DLD1 (cell line): ENCODE measurements around the gene ACYP2.
"Not testable (repeated sequence)": the region's sequence is repeated elsewhere in the genome, so short reads cannot be mapped to it uniquely, and the experiment has no call there.

Experiments
- in situ Hi-C: cut with HindIII; loops from 2 replicates; pipeline ENCODE4 v1.10.0; 2017; ENCODE audit warnings: low sequenced_read_pairs

ACYP2 gene

DNA sequence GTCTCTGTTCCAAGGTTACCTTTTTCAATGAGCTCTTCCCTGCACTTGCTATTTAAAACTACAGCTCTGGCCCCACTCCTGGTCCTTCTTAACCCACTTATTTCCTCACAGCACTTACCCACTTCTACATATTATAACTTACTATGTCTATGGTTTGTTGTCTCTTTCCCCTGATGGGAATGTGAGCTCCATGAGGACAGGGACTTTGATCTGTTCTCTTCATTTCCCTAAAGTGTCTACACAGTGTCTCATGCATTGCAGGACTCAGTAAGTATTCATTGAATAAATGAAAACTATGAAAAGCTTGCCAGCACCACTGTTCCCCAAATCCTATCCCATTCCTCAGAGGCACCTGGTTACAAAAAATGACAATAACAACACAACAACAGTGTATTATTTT is 18.3 kb upstream of the ACYP2 start:
- in situ Hi-C loops: no loop called here

DNA sequence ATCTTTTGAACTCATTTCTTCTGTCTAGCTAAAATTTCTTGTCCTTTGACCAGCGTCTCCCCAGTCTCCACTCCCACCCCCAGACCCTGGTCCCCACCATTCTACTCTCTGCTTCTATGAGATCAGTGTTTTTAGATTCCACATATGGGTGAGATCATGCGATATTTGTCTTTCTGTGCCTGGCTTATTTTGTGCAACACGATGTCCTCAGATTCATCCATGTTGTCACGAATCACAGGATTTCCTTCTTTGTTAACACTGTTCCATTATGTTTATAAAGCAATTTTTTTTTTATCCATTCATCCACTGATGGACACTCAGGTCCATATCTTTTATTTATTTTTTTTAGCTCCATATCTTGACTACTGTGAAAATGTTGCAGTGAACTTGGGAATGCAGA is 16.0 kb upstream of the ACYP2 start:
- in situ Hi-C loops: no loop called here

DNA sequence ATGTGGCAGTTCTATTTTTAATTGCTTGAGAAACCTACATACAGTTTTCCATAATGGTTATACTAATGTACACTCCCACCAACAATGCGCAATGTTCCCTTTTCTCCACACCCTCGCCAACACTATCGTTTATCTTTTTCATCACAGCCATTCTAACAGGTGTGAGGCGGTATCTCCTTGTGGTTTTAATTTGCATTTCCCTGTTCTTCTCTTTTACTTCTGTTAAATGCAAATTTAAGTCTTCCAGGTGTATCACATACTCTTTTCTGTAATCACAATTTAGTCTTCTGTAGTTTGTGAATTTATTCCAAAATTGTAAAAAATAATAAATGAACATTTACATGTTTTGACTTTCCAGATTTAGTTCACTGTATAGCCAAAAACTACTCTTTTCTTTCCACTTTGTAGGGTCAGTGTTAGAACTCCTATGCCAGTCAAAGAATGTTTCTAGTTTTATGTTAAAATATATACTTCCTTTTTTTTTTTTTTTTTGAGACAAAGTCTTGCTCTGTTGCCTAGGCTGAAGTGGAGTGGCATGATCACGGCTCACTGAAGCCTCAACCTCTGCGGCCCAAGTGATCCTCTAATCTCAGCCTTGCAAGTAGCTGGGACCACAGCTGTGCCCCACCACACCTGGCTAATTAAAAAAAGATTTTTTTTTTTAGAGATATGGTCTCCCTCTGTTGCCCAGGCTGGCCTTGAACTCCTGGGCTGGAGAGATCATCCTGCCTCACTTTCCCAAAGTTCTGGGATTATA is 15.4 kb upstream of the ACYP2 start:
- in situ Hi-C loops: loop anchor here (10.0 kb wide), 1 partner anchor 725 kb away; no protein-coding TSS in a partner anchor

DNA sequence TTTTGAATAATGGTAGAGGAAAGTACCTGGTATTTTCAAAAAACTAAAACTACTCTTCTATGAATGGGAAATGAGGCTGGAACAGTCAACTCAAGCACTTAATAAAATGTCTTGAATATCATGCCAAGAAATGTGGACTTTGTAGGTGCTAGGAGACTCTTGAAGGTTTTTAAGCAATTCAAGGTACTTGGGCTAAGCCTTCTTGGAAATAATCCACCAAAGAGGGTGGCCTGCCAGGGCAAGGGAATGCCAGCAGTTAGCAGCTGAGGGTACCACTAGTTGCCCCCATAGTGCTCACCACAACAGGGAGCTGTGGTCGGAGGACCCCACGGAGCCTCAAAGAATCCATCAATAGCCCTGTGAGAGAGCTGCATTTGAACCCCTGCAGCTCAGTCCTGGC is 14.6 kb upstream of the ACYP2 start:
- in situ Hi-C loops: loop anchor here (10.0 kb wide), 1 partner anchor 724 kb away; no protein-coding TSS in a partner anchor

DNA sequence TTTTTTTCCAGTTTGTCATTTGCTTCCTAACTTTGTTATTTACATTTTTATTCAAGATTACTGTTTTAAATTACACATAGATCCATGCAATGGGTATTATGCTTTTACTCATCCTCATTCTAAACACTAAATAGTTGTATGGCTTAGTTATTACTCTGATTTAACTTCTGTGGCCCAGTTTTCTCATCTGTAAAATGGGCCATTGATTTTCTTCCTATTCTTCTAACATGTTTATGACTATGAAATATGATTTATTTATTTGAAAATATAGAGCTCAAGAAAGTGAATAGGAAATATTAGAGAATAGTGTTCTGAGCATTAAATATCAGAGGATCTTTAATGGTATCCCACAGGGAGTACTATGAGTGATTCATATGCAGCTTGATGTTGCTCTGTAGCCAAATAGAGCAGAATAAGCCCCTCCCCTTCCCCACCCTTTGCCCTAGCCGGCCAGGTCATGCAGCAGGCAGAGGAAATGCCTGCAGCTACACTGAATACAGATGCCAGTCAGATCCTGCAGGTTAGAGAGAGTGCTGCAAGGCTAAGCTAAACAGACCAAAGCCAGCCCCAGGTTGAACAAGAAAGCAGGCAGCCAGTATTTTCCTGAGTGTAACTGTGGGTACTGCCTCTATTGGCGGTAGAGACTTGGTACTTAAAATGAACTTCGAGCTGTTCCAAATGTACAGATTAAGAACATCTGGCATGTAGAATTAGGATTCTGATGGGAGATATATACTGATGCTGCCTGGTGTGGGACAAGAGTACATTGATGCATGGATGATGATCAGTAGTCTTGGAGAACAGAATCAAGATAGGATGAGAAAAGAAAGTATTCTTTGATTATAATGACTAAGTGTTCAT is 11.7 kb upstream of the ACYP2 start:
- in situ Hi-C loops: loop anchor here (10.0 kb wide), 1 partner anchor 721 kb away; no protein-coding TSS in a partner anchor

DNA sequence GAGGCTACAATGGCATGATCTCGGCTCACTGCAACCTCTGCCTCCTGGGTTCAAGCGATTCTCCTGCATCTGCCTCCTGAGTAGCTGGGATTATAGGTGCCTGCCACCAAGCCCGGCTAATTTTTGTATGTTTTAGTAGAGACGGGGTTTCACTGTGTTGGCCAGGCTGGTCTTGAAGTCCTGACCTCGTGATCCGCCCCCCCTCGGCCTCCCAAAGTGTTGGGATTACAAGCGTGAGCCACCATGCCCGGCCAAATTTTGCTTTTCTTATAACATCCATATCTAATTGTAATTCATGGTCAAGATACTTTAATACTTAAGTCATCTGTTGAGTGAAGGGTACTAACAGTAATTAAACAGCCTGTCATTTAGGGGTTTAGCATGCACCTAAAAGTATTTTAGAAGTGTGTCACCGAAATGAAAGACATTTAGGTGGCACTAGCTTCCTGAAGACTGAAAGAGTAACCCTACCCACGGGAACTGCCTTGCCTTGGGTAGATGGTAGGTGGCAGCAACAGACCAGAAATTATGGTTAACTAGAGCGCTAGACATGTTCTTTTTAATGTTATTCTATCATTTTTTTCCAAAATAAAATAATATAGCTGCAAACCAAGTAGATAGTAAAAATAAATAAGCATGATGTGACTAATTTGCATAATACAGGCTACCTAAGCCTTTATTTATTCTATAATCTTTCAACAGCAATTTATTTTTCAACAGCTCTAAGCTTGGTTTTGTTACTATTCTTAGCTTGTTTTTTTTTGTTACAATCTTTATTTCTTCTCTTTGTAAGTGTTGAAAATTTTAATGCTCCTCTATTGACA is 8.6 kb upstream of the ACYP2 start:
- in situ Hi-C loops: loop anchor here (10.0 kb wide), 1 partner anchor 718 kb away; no protein-coding TSS in a partner anchor

DNA sequence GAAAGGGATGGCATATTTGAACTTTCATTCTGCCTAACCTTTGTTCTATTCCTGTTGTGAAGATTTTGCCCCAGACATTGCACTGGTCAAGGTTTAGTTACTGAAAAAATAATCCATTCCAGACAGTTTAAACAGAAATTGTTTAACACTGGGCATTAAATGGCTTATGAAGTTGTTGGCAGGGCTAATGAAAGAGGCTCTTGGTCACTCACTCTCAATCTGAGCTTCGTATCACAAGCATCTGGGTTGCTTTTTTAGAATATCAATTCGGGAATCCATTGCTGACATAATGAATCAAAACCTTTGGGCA is 8.0 kb upstream of the ACYP2 start:
- in situ Hi-C loops: loop anchor here (10.0 kb wide), 1 partner anchor 717 kb away; no protein-coding TSS in a partner anchor

DNA sequence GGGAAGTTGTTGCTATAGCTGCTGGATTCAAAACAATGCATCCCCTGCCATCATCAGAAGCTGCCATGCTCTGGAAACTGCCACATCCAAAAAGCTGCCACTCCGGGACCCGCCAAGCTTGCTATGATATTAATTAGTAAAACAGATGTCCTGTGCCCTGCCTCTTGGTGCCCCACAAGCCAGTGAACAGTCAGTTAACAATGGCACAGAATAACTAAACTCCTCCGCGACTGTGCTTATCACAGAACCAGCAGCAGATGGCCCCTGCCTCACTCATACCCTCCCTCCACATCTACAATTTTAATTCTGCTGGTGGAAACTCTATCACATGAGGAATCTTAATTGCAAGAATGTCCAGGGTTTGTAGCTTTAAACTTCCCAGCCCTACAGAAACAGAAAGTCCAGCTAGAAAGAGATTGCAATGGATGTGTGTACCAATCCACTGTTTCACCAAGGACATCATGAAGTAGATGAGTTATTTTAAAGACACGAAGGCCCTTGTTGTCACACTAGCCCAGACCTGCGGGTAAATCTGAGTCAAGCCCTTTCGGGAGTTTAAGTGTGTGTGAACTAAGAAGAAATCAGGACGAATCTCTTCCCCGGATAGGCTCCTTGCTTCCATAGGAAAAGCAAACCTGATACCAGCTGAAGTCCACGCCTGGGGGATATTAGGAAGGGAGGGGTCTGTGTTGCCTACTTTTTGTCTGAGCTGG is 7.4 kb upstream of the ACYP2 start:
- in situ Hi-C loops: loop anchor here (10.0 kb wide), 1 partner anchor 717 kb away; no protein-coding TSS in a partner anchor

DNA sequence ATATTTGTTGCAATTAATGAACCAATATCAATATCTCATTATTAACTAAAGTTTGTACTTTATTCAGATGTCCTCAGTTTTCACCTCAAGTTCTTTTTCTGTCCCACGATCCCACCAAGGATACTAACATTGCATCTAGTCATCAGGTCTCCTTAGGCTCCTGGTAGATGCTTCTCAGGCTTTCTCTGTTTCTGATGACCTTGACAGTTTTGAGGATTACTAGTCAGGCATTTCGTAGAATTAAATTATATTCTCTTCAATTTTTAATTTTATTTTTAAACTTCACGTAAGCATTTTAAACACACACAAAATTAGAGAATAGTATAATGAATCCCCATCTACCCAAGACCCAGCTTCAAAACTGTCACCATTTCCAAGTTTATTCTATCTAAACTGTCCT is 5.6 kb upstream of the ACYP2 start:
- in situ Hi-C loops: loop anchor here (10.0 kb wide), 1 partner anchor 715 kb away; no protein-coding TSS in a partner anchor

DNA sequence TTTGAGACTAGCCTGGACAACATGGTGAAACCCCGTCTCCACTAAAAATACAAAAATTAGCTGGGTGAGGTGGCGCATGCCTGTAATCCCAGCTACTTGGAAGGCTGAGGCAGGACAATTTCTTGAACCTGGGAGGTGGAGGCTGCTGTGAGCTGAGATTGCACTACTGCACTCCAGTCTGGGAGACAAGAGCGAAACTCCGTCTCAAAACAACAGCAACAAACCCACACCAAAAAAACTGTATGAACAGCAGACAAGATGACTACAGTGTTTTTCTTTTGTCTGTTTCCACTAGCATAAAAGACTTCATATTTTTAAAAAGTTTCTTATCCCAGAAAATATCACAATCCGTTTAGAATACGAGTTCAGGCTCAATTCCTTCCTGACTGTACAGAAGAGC is 936 bp upstream of the ACYP2 start:
- in situ Hi-C loops: not testable (repeated sequence)

DNA sequence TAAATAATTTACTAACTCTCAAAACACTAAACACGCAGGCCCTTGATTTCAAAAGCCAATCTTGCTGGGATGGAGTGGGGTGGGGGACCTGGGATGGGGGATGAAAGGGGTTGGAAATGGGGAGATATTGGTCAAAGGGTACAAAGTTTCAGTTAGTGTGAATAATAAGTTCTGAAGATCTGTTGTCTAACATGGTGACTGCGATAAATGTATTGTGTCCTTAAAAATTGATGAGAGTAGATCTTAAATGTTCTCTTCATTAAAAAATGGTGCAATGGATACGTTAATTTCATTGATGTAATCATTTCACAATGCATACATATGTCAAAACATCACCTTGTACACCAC is 505 bp upstream of the ACYP2 start:
- in situ Hi-C loops: no loop called here

DNA sequence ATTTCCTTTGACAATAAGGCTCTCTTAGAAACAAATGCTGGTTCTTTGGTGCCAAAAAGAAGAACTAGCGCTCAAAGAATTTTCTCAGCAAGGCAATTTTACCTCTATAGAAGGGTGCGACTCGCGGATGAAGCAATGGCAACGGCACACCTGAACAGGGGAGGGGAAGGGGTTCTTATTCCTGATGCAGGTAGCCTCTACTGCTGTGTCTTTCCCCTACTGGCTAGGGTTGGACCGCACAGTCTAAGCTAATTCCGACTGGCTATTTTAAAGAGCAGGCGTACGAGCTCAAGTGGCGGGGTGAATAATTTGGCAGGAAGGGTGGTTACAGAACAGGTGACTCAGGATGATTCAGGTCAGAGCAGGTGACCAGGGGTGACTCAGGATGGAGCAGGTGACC is 1.2 kb downstream of the ACYP2 start:
- in situ Hi-C loops: not testable (repeated sequence)

DNA sequence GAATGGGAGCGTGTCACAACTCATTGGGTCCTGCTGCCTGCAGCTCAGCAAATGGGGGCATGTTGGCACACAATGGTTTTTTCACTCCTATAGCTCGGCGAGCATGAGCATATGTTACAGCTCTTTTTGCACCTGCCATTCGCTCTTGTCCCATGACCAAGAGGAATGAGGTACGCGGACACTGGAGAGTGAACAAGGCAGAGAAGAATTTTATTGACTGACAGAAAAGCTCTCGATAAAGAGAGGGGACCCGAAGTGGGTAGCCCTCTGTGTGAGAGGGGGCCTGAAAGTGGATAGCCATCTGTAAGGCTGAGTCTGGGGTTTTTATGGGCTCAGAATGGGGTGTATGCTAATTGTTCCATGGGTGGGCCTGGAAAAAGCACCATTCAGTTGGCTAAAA is 5.5 kb downstream of the ACYP2 start:
- in situ Hi-C loops: no loop called here

DNA sequence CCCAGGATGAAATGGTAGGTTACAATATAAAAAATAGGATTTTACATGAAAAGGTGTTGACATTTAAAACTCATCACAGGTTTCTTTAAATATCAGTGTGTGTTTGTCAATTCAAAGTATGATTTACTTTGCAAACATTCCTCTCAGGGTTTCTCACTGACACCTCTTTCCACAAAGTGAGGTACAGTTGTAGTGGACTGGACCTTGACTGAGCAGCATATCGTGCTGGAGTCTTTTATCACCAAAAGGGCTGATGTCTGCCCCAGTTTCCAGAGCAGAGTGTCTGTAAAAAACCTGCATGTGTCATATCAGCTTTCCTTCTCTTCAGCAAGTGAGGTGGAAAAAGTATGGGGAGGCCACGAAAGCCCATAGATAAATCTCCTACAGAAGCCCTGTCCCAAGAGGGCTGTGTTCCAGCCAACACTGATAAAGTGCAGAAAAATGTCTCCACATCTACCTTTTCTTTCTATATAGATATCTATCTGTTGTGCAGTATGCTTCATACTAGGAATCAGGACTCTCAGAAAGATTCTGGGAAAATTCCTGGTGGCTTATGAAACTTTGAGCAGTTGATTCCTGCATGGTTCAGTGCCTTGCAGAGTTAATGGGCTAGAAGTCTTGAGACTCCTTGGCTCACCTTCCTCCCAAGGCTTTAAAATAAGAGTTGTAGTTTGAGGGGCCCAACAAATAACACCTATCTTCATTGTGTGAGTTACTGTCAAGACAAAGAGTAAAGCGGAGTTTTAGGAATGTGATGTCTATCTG is 6.9 kb downstream of the ACYP2 start:
- in situ Hi-C loops: no loop called here

DNA sequence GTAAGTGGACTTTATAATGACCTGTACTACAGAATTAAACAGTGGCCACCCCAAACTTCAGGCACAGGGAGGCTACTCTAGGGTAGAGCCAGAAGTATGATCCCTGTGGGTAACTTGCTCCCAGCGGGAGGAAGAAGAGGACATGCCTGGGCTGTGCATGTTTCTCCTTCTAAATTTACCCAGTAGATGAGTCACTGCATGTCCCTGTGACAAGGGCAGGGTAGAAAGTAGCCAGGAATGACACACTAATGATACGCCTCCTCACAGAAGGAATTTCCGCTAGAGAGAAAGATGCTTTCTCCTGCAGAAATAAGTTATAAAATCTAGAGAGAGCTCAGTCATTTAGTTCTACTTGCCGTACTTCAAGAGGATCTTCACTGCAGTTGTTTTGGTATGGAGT is 7.5 kb downstream of the ACYP2 start:
- in situ Hi-C loops: no loop called here

DNA sequence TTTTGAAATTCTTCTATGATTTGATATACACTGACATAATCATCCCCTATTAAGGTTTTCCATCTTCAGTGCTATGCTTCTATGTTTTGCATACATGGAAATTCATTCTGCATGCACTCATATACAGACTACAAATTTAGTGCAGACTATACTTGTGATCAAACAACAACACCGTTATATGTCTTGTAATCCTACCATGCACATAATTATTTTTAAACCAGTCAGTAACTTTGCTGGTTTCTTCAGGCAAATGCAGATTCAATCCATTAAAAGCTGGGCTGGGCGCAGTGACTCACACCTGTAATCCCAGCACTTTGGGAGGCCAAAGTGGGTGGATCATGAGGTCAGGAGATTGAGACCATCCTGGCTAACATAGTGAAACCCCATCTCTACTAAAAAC is 11.8 kb downstream of the ACYP2 start:
- in situ Hi-C loops: not testable (repeated sequence)

DNA sequence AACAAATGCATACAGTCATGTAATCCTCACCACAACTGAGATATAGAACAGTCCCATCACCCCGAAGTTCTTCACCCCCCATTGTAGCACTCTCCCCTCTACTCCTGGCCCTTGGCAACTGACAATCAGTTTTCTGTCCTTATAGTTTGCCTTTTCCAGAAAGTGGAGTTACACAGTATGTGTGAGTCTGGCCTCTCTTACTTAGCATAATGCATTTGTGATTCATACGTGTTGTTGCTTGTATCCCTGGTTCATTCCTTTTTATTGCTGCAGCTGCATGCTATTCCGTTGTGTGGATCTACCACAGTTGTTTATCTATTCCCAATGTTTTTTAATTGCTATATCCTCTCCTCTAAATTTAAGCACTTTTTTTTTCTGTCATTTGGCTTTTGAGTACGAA is 17.6 kb downstream of the ACYP2 start:
- in situ Hi-C loops: no loop called here

DNA sequence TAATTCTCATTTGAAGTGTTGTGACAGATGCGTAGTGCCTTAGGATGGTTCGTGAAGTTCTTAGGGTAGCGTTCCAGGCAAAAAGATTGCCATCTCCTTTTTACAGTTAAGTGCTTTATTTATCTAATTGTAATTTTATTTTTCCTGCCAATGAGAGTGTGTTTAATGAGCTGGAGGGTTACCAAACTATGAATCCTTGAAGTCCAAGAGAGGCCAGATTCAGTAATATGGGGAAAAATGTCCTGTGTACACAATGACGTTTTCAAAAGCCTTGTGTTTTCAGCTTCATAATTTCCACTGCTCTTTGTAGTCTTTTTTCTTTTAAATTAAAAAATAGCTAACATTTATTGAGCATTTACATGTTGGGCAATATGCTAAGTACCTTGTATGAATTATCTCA is 23.8 kb downstream of the ACYP2 start:
- in situ Hi-C loops: no loop called here

DNA sequence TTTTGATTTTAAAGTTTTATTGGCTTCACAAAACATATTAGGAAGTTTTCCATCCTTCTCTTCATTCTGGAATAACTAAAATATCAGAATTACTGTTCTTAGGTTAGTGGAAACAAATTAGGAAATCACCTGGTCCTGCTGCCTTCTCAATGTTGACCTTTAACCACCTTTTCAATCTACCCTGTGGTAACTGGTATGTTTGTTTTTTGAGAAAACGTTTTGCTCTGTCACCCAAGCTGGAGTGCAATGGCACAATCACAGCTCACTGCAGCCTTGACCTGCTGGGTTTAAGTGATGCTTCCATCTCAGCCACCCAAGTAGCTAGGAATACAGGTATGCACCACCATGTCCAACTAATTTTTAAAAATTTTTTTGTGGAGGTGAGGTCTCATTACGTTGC is 28.4 kb downstream of the ACYP2 start:
- in situ Hi-C loops: no loop called here

DNA sequence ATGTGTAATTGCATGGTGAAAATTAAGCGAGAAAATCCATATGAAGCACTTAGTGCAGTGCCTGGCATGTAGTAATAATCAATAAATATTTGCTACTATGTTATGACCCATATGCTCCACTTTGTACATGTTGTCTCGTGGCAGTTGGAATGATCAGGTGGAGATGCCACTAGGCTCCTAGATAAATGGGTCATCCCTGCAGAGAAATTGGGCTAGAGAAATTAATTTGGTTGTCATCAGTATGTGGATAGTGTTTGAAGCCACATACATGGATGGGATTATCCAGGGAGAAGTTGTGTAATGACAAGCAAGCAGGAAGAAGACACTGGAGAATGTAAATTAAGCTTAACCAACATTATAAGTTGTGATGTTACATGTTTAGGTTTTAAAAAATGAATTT is 33.0 kb downstream of the ACYP2 start:
- in situ Hi-C loops: no loop called here
